H1 (cell line): ENCODE measurements around the gene LAX1. TPM values are rescaled to one million over a fixed set of nuclear protein-coding genes. Genes with fewer than 3 reads are reported as not detected.

Experiments
- ASH2L ChIP-seq: fragments of 200-600, 300-600 bp; sonication (generic); IDR thresholded peaks from one replicate; pipeline ENCODE4 v1.7.1; 2017; ENCODE audit warnings: low read length
- CHD1 ChIP-seq: IDR thresholded peaks from 2 replicates; pipeline ENCODE4 v1.6.1; 2012; ENCODE audit warnings: low read depth, low read length, improper control_type of control experiment
- NANOG ChIP-seq: IDR thresholded peaks from 2 replicates; pipeline ENCODE4 v1.6.1; 2011; ENCODE audit warnings: low read length, low read depth, mild to moderate bottlenecking, inconsistent platforms; ENCODE audit not compliant: insufficient read depth, poor library complexity, severe bottlenecking
- POLR2AphosphoS5 ChIP-seq: IDR thresholded peaks from 2 replicates; pipeline ENCODE4 v1.6.1; 2011; ENCODE audit warnings: low read depth, low read length
- RFX5 ChIP-seq: IDR thresholded peaks from 2 replicates; pipeline ENCODE4 v1.6.1; 2011; ENCODE audit warnings: low read depth, low read length, improper control_type of control experiment, borderline replicate concordance
- SP1 ChIP-seq: IDR thresholded peaks from 2 replicates; pipeline ENCODE4 v1.6.1; 2011; ENCODE audit warnings: low read depth, low read length
- TBP ChIP-seq: IDR thresholded peaks from 2 replicates; pipeline ENCODE4 v1.6.1; 2011; ENCODE audit warnings: low read depth, low read length, improper control_type of control experiment
- YY1 ChIP-seq: IDR thresholded peaks from 2 replicates; pipeline ENCODE4 v1.6.1; 2011; ENCODE audit warnings: low read depth, mild to moderate bottlenecking, low read length
- polyA plus RNA-seq, 7 experiments: library from polyadenylated mRNA; depleted of rRNA in 3 of 7; stranded (reverse) in 5 of 7; unstranded in 2 of 7; fragments of >200 nt in 5 of 7; fragments of 200-250 nt in 2 of 7; gene quantifications; 1 replicate in 5 of 7; 2 replicates in 1 of 7; 4 replicates in 1 of 7; pipeline versions ENCODE4 v1.2.1 to v1.2.3, GENCODE V29; 2011 to 2013; ENCODE audit warnings: missing spikeins in 2 of 7, mixed read lengths in 2 of 7
- total RNA-seq: library from RNA; stranded (reverse); fragmentation: NEBNext Ultra II Directional; extraction: Animal tissue kit (Norgen Biotek cat#: 25700); gene quantifications from 2 replicates; pipeline ENCODE4 v1.2.1, GENCODE V29; 2021
- TF ChIP-seq, protein P1 (sequence below): fragments of 300-600 bp; sonication (generic); IDR thresholded peaks from 2 replicates; pipeline ENCODE4 v1.7.1; 2012; ENCODE audit warnings: low read length, moderate library complexity, mild to moderate bottlenecking, inconsistent platforms; ENCODE audit not compliant: insufficient replicate concordance

LAX1 gene
- total and polyA plus RNA-seq, 2 of the 8 experiments (the other 6 are each of a cell fraction or from before 2014, with no cell fraction given), result 0.11 TPM; not detected in 1

DNA sequence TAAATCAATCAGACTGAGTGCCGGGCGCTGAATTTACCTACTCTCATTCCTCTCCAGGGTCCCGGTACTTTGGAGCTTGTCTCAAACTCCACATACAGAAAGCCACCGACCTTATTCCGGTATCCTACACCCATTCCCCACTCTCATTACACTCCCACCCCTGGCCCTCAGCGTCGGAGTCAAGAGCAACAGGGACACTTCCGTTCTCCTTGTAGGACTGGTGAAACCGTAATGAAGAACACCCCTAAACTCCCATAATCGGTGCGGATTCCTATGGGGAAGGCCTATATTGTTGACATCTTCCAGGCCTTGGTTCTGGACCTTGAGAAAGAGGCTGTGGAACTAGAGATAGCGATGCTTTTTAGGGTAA, 31.2 kb downstream of the LAX1 start (continued):
- TF ChIP-seq, protein P1, sequence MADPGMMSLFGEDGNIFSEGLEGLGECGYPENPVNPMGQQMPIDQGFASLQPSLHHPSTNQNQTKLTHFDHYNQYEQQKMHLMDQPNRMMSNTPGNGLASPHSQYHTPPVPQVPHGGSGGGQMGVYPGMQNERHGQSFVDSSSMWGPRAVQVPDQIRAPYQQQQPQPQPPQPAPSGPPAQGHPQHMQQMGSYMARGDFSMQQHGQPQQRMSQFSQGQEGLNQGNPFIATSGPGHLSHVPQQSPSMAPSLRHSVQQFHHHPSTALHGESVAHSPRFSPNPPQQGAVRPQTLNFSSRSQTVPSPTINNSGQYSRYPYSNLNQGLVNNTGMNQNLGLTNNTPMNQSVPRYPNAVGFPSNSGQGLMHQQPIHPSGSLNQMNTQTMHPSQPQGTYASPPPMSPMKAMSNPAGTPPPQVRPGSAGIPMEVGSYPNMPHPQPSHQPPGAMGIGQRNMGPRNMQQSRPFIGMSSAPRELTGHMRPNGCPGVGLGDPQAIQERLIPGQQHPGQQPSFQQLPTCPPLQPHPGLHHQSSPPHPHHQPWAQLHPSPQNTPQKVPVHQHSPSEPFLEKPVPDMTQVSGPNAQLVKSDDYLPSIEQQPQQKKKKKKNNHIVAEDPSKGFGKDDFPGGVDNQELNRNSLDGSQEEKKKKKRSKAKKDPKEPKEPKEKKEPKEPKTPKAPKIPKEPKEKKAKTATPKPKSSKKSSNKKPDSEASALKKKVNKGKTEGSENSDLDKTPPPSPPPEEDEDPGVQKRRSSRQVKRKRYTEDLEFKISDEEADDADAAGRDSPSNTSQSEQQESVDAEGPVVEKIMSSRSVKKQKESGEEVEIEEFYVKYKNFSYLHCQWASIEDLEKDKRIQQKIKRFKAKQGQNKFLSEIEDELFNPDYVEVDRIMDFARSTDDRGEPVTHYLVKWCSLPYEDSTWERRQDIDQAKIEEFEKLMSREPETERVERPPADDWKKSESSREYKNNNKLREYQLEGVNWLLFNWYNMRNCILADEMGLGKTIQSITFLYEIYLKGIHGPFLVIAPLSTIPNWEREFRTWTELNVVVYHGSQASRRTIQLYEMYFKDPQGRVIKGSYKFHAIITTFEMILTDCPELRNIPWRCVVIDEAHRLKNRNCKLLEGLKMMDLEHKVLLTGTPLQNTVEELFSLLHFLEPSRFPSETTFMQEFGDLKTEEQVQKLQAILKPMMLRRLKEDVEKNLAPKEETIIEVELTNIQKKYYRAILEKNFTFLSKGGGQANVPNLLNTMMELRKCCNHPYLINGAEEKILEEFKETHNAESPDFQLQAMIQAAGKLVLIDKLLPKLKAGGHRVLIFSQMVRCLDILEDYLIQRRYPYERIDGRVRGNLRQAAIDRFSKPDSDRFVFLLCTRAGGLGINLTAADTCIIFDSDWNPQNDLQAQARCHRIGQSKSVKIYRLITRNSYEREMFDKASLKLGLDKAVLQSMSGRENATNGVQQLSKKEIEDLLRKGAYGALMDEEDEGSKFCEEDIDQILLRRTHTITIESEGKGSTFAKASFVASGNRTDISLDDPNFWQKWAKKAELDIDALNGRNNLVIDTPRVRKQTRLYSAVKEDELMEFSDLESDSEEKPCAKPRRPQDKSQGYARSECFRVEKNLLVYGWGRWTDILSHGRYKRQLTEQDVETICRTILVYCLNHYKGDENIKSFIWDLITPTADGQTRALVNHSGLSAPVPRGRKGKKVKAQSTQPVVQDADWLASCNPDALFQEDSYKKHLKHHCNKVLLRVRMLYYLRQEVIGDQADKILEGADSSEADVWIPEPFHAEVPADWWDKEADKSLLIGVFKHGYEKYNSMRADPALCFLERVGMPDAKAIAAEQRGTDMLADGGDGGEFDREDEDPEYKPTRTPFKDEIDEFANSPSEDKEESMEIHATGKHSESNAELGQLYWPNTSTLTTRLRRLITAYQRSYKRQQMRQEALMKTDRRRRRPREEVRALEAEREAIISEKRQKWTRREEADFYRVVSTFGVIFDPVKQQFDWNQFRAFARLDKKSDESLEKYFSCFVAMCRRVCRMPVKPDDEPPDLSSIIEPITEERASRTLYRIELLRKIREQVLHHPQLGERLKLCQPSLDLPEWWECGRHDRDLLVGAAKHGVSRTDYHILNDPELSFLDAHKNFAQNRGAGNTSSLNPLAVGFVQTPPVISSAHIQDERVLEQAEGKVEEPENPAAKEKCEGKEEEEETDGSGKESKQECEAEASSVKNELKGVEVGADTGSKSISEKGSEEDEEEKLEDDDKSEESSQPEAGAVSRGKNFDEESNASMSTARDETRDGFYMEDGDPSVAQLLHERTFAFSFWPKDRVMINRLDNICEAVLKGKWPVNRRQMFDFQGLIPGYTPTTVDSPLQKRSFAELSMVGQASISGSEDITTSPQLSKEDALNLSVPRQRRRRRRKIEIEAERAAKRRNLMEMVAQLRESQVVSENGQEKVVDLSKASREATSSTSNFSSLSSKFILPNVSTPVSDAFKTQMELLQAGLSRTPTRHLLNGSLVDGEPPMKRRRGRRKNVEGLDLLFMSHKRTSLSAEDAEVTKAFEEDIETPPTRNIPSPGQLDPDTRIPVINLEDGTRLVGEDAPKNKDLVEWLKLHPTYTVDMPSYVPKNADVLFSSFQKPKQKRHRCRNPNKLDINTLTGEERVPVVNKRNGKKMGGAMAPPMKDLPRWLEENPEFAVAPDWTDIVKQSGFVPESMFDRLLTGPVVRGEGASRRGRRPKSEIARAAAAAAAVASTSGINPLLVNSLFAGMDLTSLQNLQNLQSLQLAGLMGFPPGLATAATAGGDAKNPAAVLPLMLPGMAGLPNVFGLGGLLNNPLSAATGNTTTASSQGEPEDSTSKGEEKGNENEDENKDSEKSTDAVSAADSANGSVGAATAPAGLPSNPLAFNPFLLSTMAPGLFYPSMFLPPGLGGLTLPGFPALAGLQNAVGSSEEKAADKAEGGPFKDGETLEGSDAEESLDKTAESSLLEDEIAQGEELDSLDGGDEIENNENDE, result no peak
- TF ChIP-seq RFX5 (no peak), TBP (peak; percentile 2; the same call in 1 of the 2 replicates), POLR2AphosphoS5 (peak; percentile 48; the same call in 1 of the 2 replicates), ASH2L (peak; percentile 40), NANOG (no peak), YY1 (no peak), CHD1 (no peak), SP1 (no peak)
